GM23248 (cell line): ENCODE measurements around the gene HSPA4L. TPM values are rescaled to one million over a fixed set of nuclear protein-coding genes. Genes with fewer than 3 reads are reported as not detected.
A peak's percentile ranks its signal among the peaks of the same experiment; 100 is the strongest.

Source experiments
- DNase-seq: peaks from one replicate; pipeline ENCODE4 v3.0.0-alpha.2; 2015
- H2AFZ ChIP-seq: fragments of 200-600 bp; sonication (generic); 2 replicates; pipeline ENCODE4 v1.6.1; 2016; ENCODE audit warnings: antibody characterized with exemption
- H3F3A ChIP-seq: fragments of 200-600 bp; sonication (generic); 2 replicates; pipeline ENCODE4 v1.6.1; 2016; ENCODE audit warnings: mild to moderate bottlenecking, antibody characterized with exemption, mixed run types; ENCODE audit not compliant: insufficient read depth
- H3K27ac ChIP-seq: fragments of 200-600 bp; sonication (generic); 2 replicates; pipeline ENCODE4 v1.5.1; 2016; ENCODE audit warnings: mild to moderate bottlenecking
- H3K27me3 ChIP-seq: fragments of 200-600 bp; sonication (generic); replicated peaks from 2 replicates; pipeline ENCODE4 v1.6.1; 2016; ENCODE audit warnings: mild to moderate bottlenecking; ENCODE audit not compliant: insufficient read depth
- H3K36me3 ChIP-seq: fragments of 200-600 bp; sonication (generic); 2 replicates; pipeline ENCODE4 v1.6.1; 2016; ENCODE audit warnings: low read depth, mild to moderate bottlenecking
- H3K4me1 ChIP-seq: fragments of 200-600 bp; sonication (generic); 2 replicates; pipeline ENCODE4 v1.6.1; 2016; ENCODE audit warnings: mild to moderate bottlenecking; ENCODE audit not compliant: insufficient read depth
- H3K4me2 ChIP-seq: fragments of 200-600 bp; sonication (generic); one replicate; pipeline ENCODE4 v1.6.1; 2016; ENCODE audit warnings: mild to moderate bottlenecking; ENCODE audit not compliant: unreplicated experiment
- H3K4me3 ChIP-seq: fragments of 200-600 bp; sonication (generic); 2 replicates; pipeline ENCODE4 v1.5.1; 2016; ENCODE audit warnings: mild to moderate bottlenecking
- H3K79me2 ChIP-seq: fragments of 200-600 bp; sonication (generic); 2 replicates; pipeline ENCODE4 v1.6.1; 2016; ENCODE audit warnings: mild to moderate bottlenecking; ENCODE audit not compliant: insufficient read depth
- H3K9ac ChIP-seq: fragments of 200-600 bp; sonication (generic); 2 replicates; pipeline ENCODE4 v1.6.1; 2016; ENCODE audit warnings: mild to moderate bottlenecking
- H3K9me2 ChIP-seq: fragments of 200-600 bp; sonication (generic); 2 replicates; pipeline ENCODE4 v1.6.1; 2016; ENCODE audit warnings: mixed run types, mild to moderate bottlenecking, moderate library complexity; ENCODE audit not compliant: insufficient read depth
- H3K9me3 ChIP-seq: fragments of 200-600 bp; sonication (generic); one replicate; pipeline ENCODE4 v1.6.1; 2017; ENCODE audit warnings: low read depth
- H4K20me1 ChIP-seq: fragments of 200-600 bp; sonication (generic); 2 replicates; pipeline ENCODE4 v1.6.0; 2016; ENCODE audit not compliant: insufficient read depth
- EZH2 ChIP-seq: fragments of 200-600 bp; sonication (generic); IDR thresholded peaks from 2 replicates; pipeline ENCODE4 v1.6.1; 2018; ENCODE audit warnings: antibody characterized with exemption, mild to moderate bottlenecking; ENCODE audit not compliant: insufficient read depth, poor library complexity, severe bottlenecking
- EZH2phosphoT487 ChIP-seq: fragments of 200-600 bp; sonication (generic); IDR thresholded peaks from 2 replicates; pipeline ENCODE4 v1.6.1; 2018; ENCODE audit warnings: antibody characterized with exemption, moderate library complexity, mild to moderate bottlenecking, low read depth; ENCODE audit not compliant: insufficient read depth
- WGBS, 2 experiments: methylation state at CpG; one replicate each; pipeline ENCODE4 v1.1.6; 2015 to 2017; ENCODE audit warnings: low lambda C conversion rate in 2 of 2, low coverage in 1 of 2; ENCODE audit errors: missing lambda C conversion rate in 2 of 2; 5-methylcytosine and 5-hydroxymethylcytosine counted together
- in situ Hi-C: fragments of 300-500 bp; cut with MboI; formaldehyde crosslinking; loops from 2 replicates; pipeline ENCODE4 v1.15.0; 2020
- polyA plus RNA-seq: library from polyadenylated mRNA; unstranded; fragments of >200 nt; fragmentation: Nextera tagmentation; extraction: Ambion mirVana; gene quantifications from 2 replicates; pipeline ENCODE4 v1.2.1, GENCODE V29; 2016
- total RNA-seq: library from RNA; depleted of rRNA; stranded (reverse); fragments of >200 nt; shearing (Covaris generic); gene quantifications from 2 replicates; pipeline ENCODE4 v1.2.3, GENCODE V29; 2014

The HSPA4L gene
- total and polyA plus RNA-seq, 2 experiments from 2014 or later: 1.3 to 2.2 TPM

GRCh38 chr4:127776620-127777019, 5.5 kb upstream of the HSPA4L start:
- Histone ChIP-seq H3K9ac (no peak overlapping the region), H3K4me3 (no peak overlapping the region), H2AFZ (no peak overlapping the region), H3K27ac (no peak overlapping the region), H3K27me3 (no peaks in the 10 kb centered on the region), H3K79me2 (no peaks in the 10 kb centered on the region), H3K9me3 (no peaks in the 10 kb centered on the region), H3K4me1 (no peaks in the 10 kb centered on the region), H3F3A (no peaks in the 10 kb centered on the region), H3K4me2 (no peak overlapping the region), H3K9me2 (no peaks in the 10 kb centered on the region), H4K20me1 (no peaks in the 10 kb centered on the region), H3K36me3 (no peaks in the 10 kb centered on the region)
- no peak for DNase-seq
- 50 to 53% methylated on average over 2 of the region's 2 CpGs for WGBS, 2 experiments
- in situ Hi-C loops: no loop called here
- TF ChIP-seq EZH2 (no peak), EZH2phosphoT487 (no peak)

DNA sequence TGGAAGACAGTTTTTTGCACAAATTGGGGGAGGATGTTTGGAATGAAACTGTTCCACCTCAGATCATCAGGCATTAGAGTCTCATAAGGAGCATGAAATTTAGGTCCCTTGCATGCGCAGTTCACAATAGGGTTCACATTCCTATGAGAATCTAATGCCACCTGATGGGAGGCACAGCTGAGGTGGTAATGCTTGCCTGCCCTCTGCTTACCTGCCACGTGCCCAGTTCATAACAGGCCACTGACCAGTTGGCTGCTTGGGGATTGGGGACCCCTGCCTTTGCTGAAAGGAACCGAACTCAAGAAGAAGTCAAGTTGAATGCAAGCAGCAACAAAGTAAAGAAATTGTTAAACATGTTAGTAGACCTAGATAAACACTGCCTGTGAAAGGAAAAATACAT, 4.6 kb upstream of the HSPA4L start:
- no peaks in the 10 kb centered on the region for H3K9me3 ChIP-seq
- H2AFZ ChIP-seq: no peak overlapping the region
- H3K4me3 ChIP-seq: no peak overlapping the region
- H3K36me3 ChIP-seq: no peaks in the 10 kb centered on the region
- 57 to 60% methylated on average over 3 of the region's 3 CpGs for WGBS, 2 experiments
- H3K9me2 ChIP-seq: no peaks in the 10 kb centered on the region
- no peak for TF ChIP-seq EZH2
- no peak for TF ChIP-seq EZH2phosphoT487
- H3K27ac ChIP-seq: no peak overlapping the region
- H4K20me1 ChIP-seq: no peaks in the 10 kb centered on the region
- DNase-seq: no peak
- H3K4me2 ChIP-seq: no peak overlapping the region
- no peaks in the 10 kb centered on the region for H3K4me1 ChIP-seq
- no peak overlapping the region for H3K9ac ChIP-seq
- H3F3A ChIP-seq: no peaks in the 10 kb centered on the region
- in situ Hi-C loops: no loop called here
- H3K27me3 ChIP-seq: no peaks in the 10 kb centered on the region
- H3K79me2 ChIP-seq: no peaks in the 10 kb centered on the region

DNA sequence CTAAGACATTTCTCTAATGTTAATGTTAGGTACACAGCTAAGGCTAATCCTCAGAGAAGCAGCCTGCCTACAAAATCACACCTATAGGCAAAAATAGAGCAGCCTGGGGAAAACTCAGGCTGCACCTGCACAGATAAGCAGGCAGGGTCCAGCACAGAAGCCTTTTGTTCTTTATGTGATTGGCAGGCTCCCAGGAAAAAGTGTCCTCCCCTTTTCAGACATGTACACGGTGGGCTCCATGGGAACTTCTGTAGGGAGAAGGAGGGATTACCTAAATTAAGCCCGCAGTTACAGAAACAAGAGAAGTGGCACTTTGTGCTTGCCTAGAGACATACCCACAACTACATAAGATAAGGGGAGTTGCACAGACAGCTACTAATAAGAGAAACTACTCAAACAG, 4.0 kb upstream of the HSPA4L start:
- 60 to 63% methylated on average over 2 of the region's 2 CpGs for WGBS, 2 experiments
- in situ Hi-C loops: no loop called here

DNA sequence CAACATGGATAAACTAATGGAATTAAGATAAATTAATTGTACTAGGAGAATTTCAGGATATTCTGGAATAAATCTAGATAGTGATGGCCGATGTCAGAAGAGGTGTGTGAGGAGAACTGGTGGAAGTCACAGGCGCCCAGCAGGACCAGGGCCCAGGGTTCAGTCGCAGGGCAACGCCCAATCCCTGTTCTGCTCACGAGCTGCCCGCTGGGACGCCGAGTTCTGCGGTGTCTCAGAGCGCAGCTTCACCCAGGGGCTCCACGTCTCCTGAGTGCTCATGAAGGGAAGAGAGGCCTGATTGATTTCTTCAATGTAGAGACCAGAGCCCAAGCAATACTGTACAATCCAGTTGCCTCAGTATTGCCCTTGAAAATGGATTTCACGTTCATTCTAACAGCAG, 1.5 kb upstream of the HSPA4L start:
- no peak overlapping the region for H3K4me2 ChIP-seq
- H2AFZ ChIP-seq: peak overlapping the region; percentile 86
- WGBS, 2 experiments: 96 to 98% methylated on average over 12 of the region's 12 CpGs
- no peaks in the 10 kb centered on the region for H3K9me2 ChIP-seq
- no peak for DNase-seq
- no peak overlapping the region for H3K27ac ChIP-seq
- no peaks in the 10 kb centered on the region for H3K79me2 ChIP-seq
- in situ Hi-C loops: no loop called here
- no peaks in the 10 kb centered on the region for H3K27me3 ChIP-seq
- H4K20me1 ChIP-seq: no peaks in the 10 kb centered on the region
- no peaks in the 10 kb centered on the region for H3K4me1 ChIP-seq
- peaks cover 10% of the 10 kb centered on the region; the same call in 1 of the 2 replicates for H3F3A ChIP-seq
- no peaks in the 10 kb centered on the region for H3K9me3 ChIP-seq
- H3K9ac ChIP-seq: no peak overlapping the region
- TF ChIP-seq EZH2phosphoT487: no peak
- no peak for TF ChIP-seq EZH2
- no peak overlapping the region for H3K4me3 ChIP-seq
- H3K36me3 ChIP-seq: no peaks in the 10 kb centered on the region

More for the DNA sequence above, 4.0 kb upstream of the HSPA4L start:
- no peaks in the 10 kb centered on the region for H3K9me3 ChIP-seq
- TF ChIP-seq EZH2phosphoT487 (no peak), EZH2 (no peak)
- H3F3A ChIP-seq: no peaks in the 10 kb centered on the region
- H3K27ac ChIP-seq: no peak overlapping the region
- no peak overlapping the region for H3K9ac ChIP-seq
- no peaks in the 10 kb centered on the region for H3K36me3 ChIP-seq
- H2AFZ ChIP-seq: no peak overlapping the region
- H3K79me2 ChIP-seq: no peaks in the 10 kb centered on the region
- no peaks in the 10 kb centered on the region for H3K27me3 ChIP-seq
- H3K4me1 ChIP-seq: no peaks in the 10 kb centered on the region
- H3K9me2 ChIP-seq: no peaks in the 10 kb centered on the region
- H3K4me3 ChIP-seq: no peak overlapping the region
- no peaks in the 10 kb centered on the region for H4K20me1 ChIP-seq
- no peak overlapping the region for H3K4me2 ChIP-seq
- no peak for DNase-seq
